ENCODE data around the gene PALS1.

The PALS1 gene

GRCh38 chr14:67232621-67233020, 8.6 kb upstream of the PALS1 start:
- DNase-seq (ENCODE audit: low read depth) = no peak
- no peak overlapping the region for H3K4me3 ChIP-seq (ENCODE audit: low read depth, low read length)
- no peak for TF ChIP-seq CTCF (IDR thresholded peaks at IDR 0.05; ENCODE audit: low read depth, low read length)
- TF ChIP-seq POLR2A (IDR thresholded peaks at IDR 0.05; ENCODE audit: extremely low read depth, insufficient read length) = no peak
- TF ChIP-seq MAX (IDR thresholded peaks at IDR 0.05; ENCODE audit: low read depth, low read length) = no peak
- no peak for TF ChIP-seq MYC (IDR thresholded peaks at IDR 0.05; ENCODE audit: low read depth, low read length)

GRCh38 chr14:67237591-67237990, 3.6 kb upstream of the PALS1 start:
- H3K4me3 ChIP-seq (ENCODE audit: low read depth, low read length) = no peak overlapping the region
- no peak for DNase-seq (ENCODE audit: low read depth)
- TF ChIP-seq MAX (IDR thresholded peaks at IDR 0.05; ENCODE audit: low read depth, low read length) (no peak), POLR2A (IDR thresholded peaks at IDR 0.05; ENCODE audit: extremely low read depth, insufficient read length) (no peak), CTCF (IDR thresholded peaks at IDR 0.05; ENCODE audit: low read depth, low read length) (no peak), MYC (IDR thresholded peaks at IDR 0.05; ENCODE audit: low read depth, low read length) (no peak)

- no peak for DNase-seq (ENCODE audit: low read depth)
- no peak overlapping the region for H3K4me3 ChIP-seq (ENCODE audit: low read depth, low read length)
- no peak for TF ChIP-seq MAX (IDR thresholded peaks at IDR 0.05; ENCODE audit: low read depth, low read length)
- TF ChIP-seq CTCF (IDR thresholded peaks at IDR 0.05; ENCODE audit: low read depth, low read length) = no peak
- TF ChIP-seq POLR2A (IDR thresholded peaks at IDR 0.05; ENCODE audit: extremely low read depth, insufficient read length) = no peak
- no peak for TF ChIP-seq MYC (IDR thresholded peaks at IDR 0.05; ENCODE audit: low read depth, low read length)
These were observed 1.7 kb upstream of the PALS1 start for GRCh38 chr14:67239582-67239981.

GRCh38 chr14:67240168-67240932, 885 bp upstream of the PALS1 start:
- peak; percentile 50 for DNase-seq (ENCODE audit: low read depth)
- TF ChIP-seq MAX (IDR thresholded peaks at IDR 0.05; ENCODE audit: low read depth, low read length) = no peak
- no peak for TF ChIP-seq POLR2A (IDR thresholded peaks at IDR 0.05; ENCODE audit: extremely low read depth, insufficient read length)
- TF ChIP-seq MYC (IDR thresholded peaks at IDR 0.05; ENCODE audit: low read depth, low read length) = no peak
- TF ChIP-seq CTCF (IDR thresholded peaks at IDR 0.05; ENCODE audit: low read depth, low read length) = no peak
- peak overlapping the region; percentile 86 for H3K4me3 ChIP-seq (ENCODE audit: low read depth, low read length)

- no peak for TF ChIP-seq MYC (IDR thresholded peaks at IDR 0.05; ENCODE audit: low read depth, low read length)
- no peak for TF ChIP-seq MAX (IDR thresholded peaks at IDR 0.05; ENCODE audit: low read depth, low read length)
- peak; percentile 48 for TF ChIP-seq POLR2A (IDR thresholded peaks at IDR 0.05; ENCODE audit: extremely low read depth, insufficient read length)
- TF ChIP-seq CTCF (IDR thresholded peaks at IDR 0.05; ENCODE audit: low read depth, low read length) = no peak
- DNase-seq (ENCODE audit: low read depth) = peak; percentile 97
- peak overlapping the region; percentile 86 for H3K4me3 ChIP-seq (ENCODE audit: low read depth, low read length)
These were observed 241 bp upstream of the PALS1 start for GRCh38 chr14:67240978-67241410.

Data from NB4 (cell line).